HG03571 (cell line): ENCODE measurements around the gene HIPK2.

Experiments used
- ATAC-seq: cut with Tn5 transposase; IDR thresholded peaks from one replicate; pipeline ENCODE4 v1.9.1; 2021; ENCODE audit not compliant: unreplicated experiment

Gene HIPK2

GRCh38 chr7:139601176-139601575 lies 176.6 kb downstream of the HIPK2 start:
- no peak for ATAC-seq

GRCh38 chr7:139600306-139600705 lies 177.5 kb downstream of the HIPK2 start:
- ATAC-seq = no peak

GRCh38 chr7:139598642-139599041 lies 179.2 kb downstream of the HIPK2 start:
- ATAC-seq = no peak

DNA sequence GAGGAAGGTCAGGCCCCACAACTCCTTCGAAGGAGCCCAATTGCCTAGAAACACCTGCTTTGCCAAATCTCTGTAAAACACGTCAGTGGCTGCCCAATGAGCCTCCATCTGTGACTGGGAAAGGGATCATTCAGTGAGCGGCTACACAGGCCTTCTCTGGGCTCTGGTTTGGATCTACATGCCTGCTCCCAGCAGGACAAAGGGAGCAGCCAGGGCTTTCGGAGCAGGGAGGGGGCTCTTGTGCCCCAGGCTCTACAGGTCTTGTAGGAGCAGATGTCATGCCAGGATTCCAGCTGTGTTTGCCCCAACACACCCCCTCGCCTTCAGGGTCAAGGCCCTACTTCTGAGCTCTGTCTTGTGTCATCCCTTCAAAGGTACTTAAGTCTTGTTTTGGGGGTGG lies 180.8 kb downstream of the HIPK2 start:
- no peak for ATAC-seq

DNA sequence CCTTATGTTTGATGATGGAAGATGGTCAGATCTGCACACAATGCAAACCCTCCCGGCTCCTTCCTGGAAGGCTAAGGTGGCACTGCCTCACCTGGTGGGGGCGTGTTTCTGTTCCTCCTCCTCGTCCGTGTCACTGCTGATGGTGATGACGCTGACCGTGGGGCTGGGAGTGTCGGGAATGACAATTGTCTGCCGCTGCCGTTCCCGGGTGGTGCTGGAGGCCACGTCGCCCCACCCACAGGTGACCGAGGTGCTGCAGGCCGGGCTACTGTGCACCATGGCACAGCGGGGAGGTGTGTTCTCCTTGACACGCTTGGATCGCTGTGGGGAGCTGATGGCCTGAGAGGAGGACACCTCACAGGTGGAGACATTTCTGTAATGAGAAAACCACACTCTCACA lies 181.2 kb downstream of the HIPK2 start:
- no peak for ATAC-seq

- ATAC-seq = no peak
Observed at GRCh38 chr7:139595806-139596205, 182.0 kb downstream of the HIPK2 start.

DNA sequence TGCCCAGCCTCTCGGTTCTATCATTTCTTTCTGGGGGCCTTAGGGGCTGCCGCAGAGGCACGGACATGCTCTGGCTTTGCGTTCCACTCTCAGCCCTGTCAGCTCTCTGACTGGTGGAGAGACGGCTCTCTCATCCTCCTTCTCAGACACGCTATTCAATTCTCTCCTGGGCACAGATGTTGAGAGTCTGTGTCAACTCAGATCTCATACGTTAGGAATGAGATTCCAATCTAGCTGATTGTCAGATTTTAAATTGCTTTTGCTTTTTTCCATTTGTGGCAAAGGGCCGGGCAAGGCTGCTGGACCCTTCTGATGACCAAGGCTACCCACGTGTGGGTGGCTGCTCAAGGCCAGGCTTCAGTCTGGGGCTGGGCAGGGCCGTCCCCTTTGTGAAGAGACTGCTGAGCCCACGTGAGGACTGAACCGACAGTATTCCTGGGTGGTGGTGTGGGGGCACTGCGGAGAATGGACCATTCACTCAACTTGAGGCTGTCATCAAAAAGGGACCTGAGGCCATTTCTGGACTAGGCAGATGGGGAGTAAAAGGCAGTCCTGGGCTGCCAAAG lies 182.8 kb downstream of the HIPK2 start:
- no peak for ATAC-seq

DNA sequence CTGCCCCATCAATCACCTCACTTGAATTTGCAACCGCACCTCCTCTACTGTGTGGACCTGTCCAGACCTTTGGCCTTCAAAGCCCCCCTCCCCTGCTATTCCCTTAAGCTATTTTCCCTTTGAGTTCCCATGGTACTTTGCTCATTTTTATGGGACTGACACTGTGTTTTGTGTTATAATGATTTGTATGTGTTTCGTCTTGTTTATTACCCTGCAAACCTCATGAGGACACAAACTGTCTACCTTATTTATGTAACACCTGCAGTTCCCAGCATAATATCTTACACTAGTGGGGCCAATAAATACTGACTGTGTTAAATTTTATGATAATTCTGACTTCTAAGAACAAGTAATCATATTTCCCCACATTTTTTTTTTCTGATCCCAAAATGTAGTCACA lies 183.7 kb downstream of the HIPK2 start:
- no peak for ATAC-seq

DNA sequence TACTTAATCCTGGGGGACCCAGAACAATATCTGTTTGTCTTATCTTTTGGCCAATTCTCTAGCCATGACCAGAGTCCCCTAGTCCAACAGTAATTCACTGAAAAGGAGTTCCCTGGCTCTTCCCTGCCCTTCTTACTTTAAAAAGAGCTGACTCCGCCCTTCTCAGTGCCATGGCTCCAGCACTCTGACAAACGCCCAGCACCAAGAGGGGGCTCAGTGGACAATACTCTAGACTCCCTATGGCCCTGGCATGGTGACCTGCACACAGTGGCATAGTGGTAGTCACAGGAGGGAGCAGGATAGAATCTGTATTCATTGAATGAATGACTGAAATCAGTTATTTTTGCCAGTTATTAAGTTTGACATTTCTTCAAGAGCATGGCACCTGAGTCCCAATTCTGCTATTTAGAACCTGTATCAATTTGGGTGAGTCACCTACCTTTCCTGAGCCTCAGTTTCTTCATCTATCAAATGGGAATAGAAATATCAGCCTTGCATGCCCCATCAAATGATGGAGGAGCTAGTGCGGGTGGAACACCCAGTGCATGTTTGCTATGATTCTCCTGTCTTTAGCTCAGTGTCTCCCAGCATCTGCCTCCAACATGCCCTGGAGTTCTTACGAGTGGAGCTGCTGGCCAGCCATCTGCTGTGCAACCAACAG lies 184.9 kb downstream of the HIPK2 start:
- no peak for ATAC-seq

DNA sequence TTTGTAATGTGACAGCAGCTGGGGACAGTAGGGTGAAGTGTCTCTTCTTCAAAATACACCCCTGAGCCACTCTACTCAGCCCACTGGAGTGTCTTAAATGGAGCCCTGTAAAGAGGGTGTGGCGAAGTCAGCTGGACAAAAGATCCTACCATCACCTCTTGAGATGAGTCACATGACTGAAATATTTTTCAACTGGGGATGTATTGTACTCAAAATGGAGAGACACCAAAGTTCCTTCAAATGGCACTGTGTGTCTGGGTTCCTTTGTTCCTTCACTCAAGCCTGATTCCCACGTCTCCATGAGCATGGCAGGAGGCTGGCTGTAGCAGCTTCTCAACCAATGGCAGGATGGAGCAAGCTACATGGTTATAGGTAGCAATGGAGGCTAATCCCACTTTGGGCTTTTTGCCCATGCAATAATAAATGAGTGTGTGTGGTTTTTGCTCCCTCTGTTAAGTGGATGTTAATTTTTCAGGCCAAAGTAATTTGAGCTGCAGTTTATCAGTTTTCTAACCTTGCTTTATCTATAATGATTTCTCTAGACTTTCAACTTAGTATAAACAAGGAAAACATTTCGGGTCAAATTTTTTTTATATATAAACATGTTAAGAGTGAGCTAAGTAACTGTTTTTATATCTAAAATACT lies 186.1 kb downstream of the HIPK2 start:
- no peak for ATAC-seq

DNA sequence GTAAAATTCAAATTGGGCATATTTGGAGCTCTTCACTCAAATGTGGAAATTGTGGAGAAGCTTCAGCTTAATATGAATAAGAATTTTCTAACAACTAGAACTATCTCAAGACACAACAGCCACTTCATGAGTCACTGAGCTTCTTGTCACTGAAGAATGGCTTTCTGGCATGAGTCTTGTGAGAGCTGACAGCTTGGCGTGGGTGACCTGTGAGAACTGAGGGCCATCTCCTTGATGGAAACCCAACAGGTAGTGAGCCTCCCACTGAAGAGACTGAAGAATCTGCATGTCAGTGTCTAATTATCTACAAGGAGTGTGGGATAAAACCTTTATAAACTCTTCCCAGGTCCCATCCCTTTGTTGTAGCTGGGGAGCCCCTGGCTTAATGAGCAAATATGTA lies 188.3 kb downstream of the HIPK2 start:
- no peak for ATAC-seq

DNA sequence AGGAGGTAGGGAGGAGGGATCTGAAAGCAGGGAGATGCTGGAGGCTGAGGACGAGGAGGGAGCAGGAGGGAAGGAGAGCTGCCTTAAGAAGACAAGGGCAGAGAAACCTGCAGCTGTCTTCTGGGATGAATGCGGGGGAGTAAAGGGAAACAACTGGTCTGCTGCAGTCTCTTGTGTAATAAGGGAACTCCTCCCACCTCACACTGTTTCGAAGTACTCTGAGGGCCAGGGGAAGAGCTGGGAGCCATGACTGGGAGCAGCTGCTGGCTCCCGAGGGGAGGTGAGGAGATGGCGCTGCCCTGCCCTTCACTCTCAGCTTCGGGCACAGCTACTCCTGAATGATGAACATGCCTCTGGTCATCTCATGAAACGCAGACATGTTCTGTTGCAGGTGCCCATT lies 189.2 kb downstream of the HIPK2 start:
- ATAC-seq = no peak

GRCh38 chr7:139587535-139587934 lies 190.3 kb downstream of the HIPK2 start:
- no peak for ATAC-seq

GRCh38 chr7:139586286-139586685 lies 191.5 kb downstream of the HIPK2 start:
- no peak for ATAC-seq

GRCh38 chr7:139585042-139585441 lies 192.8 kb downstream of the HIPK2 start:
- no peak for ATAC-seq

DNA sequence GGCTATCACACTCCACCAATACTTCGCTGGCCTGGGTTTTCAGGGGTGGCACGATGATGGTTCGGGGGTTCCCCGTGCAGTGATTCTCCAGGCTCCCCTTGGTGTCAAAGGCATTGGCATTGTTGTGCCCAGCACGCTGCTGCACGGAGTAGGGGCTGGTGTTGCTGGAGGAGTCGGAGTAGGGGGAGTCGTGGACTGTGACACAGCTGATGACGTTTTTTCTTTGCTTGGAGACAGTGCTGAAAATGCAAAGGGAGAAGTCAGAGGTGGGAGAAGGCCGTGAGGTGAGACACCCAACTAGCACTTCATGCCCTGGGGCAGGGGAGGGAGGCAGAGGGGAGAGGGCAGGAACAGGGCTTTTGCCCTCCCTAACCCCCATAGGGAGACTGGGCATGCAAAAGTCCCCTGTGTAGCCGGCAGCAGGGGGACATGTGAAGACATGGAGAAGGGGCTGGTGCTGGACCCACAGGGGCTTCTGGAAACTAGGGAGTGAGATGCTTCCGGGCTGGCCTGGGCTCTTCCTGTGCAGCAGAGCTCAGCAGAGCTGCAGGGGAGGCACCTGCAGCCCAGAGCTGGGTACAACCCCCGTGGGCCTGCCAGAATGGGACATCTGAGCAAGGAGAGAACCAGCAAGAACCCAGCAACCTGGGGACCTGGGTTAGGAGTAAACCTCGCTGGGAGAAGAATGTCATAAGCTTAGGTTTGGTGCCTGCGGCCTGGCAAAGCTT lies 193.8 kb downstream of the HIPK2 start:
- no peak for ATAC-seq

DNA sequence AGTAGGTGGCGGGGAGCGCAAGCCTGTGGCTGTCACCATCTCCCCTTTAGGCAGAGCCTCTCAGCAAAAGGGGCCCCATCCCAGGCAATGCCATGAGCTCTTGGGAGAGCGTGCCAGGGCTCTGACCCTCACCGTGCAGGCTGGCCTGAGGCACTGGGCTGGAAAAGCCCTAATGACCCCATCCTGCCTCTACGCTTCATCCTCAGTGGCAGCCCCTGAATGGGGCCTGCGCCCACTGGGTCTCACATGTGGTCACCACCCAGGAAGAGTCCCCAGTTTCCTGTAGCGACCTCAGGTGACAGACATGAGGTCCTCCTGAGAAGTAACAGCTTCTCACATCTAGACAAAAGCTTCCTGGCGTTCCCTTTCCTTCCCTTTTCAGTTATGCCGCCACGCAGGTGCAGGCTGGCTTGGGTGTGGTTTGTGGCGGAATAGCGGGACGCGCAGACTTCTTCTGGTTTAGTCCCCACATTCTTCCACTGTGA lies 195.1 kb downstream of the HIPK2 start:
- no peak for ATAC-seq

DNA sequence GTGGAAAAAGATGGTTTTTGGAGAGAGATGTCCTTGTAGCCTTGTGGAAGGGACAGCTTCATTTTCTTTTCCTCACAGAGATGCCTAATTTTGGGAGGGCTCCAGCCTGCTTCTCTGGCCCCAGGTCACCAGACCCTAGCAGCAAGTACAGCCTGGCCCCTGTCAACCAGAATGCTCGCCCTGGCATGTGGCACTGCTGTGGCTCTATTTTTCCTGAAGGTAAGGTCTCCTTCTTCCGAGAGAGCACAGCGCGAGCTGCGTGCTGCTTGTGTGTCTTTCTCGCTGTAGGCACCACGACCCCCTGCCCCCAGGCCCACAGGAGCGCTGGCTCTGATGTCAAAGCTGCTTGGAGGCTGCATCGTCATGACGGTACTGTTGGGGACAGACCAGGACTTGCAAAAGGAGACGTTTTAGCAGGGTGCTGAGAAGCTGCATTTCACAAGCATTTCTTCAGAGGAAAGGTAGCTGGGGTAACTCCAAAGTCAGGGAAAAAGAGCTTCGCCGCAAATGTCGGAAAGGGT lies 195.6 kb downstream of the HIPK2 start:
- ATAC-seq = no peak

DNA sequence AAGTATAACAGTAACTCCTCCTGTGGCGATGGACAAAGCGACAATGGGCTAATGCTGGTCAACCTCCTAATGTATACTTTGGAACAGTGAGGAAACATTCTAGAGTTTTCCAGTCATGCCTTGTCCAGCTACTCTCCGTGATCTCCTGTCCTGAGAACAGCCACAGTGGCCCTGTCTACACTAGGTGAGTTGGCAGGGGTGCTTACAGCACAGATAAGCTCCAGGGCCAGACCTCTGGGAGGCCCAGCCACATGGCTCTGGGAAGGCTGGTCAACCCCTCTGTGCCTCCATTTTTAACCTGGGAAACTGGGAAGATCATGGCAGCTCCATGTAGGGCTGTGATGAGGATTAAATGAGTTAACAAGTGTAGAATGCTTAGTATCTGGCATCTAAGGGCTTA lies 197.4 kb downstream of the HIPK2 start:
- ATAC-seq = no peak

GRCh38 chr7:139576179-139576973 lies 201.4 kb downstream of the HIPK2 start:
- ATAC-seq = no peak

DNA sequence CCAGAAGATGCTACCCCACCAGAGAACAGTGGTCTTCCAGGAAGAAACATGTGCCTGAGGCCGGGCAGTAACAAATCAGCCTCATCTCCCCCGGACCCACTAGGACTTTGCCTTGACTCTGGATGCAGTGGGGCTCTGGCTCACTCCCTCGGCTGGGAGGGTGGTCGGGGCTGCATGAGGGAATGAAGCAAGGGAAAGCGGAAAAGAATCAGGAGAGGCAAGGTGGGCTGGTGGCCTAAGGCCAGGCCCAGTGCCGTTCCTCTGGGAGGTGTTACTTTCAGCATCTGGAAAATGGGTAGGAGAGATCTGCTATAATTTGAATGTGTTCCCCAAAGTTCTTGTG lies 202.5 kb downstream of the HIPK2 start:
- ATAC-seq = no peak
